G401.6 (cell line): ENCODE measurements around the gene NR5A2.

ENCODE experiments used
- FAIRE-seq: peaks from 2 replicates; lab custom pipeline; 2012; peaks lifted over from hg19 to GRCh38; lab: Jason Lieb, UNC

Gene NR5A2

GRCh38 chr1:200206340-200206739 is 178.8 kb downstream of the NR5A2 start:
- no peak for FAIRE-seq

GRCh38 chr1:200206761-200207160 is 179.3 kb downstream of the NR5A2 start:
- no peak for FAIRE-seq

GRCh38 chr1:200207711-200208126 is 180.2 kb downstream of the NR5A2 start:
- no peak for FAIRE-seq

- no peak for FAIRE-seq
These were observed 183.6 kb downstream of the NR5A2 start for GRCh38 chr1:200211157-200211556.

DNA sequence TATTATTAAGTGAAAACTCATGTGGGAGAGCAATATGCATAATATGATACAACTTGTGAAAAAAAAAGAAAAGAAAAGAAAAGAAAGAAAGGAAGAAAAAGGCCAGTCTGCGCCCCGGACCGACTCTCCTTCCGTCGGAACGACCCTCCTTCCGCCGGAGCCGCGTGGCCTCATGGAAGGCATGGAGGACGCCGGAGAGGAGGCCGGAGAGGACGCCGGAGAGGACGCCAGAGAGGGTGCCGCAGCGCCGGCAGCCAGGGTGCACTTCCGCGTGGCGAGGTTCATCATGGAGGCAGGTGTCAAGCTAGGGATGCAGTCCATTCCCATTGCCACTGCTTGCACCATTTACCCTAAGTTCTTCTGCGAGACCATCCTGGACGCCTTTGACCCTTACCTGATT is 185.9 kb downstream of the NR5A2 start:
- no peak for FAIRE-seq

- FAIRE-seq = no peak
These were observed 186.4 kb downstream of the NR5A2 start for GRCh38 chr1:200213921-200214320.

DNA sequence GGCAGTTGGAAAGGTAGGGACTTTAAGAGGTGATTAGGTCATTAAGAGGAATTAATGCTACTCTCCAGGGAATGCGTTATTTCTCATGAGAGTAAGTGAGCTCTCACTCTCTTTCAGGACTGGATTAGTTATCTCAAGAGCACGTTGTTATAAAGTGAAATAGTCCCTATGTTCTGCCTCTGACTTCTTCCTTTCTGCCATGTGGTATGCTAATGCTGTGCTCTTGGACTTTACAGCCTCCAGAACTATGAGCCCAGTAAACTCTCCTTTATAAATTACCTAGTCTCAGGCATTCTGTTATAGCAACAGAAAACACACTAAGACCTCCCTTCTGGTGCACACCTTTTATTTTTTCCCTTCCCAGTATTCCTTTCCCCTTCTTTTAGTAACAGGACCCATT is 187.8 kb downstream of the NR5A2 start:
- no peak for FAIRE-seq

DNA sequence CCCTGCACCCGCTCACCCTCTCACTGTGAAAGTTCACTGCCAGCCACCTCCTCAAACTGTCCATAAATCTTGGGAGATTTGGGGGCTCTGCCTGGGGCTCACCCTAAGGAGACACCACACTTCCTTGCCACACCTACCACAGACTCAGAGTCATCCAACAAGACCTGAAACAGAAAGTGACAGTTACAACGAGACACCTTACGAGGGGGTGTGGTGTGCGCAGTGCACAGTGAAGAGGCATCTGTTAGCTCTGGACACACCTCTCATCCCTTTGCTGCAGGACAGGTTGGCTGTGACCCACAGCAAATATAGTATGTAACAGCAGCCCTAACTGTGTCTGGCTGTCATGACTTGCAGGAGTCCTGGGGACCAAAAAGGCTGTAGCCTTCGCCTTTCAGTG is 190.2 kb downstream of the NR5A2 start:
- FAIRE-seq = no peak

GRCh38 chr1:200221614-200222282 is 194.2 kb downstream of the NR5A2 start:
- FAIRE-seq = no peak

DNA sequence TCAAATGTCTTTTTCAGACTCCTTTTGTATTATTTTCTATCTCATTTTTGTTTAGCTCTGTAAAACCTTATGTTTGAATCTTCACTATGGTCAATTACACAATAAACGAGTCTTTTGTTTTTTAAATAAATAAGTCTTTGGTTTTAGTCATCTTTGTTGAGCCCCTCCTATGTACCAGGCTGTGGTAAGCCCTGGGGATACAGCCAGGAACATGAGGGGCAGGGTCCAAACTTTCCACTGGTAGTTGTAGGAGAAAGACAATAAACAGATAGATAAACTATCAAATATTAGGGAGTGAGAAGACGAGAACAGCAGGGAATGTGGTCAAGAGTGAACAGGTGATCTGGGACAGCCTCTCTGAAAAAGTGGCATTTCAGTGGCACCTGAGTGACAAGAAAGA is 195.7 kb downstream of the NR5A2 start:
- FAIRE-seq = no peak

- FAIRE-seq = no peak
These were observed 196.1 kb downstream of the NR5A2 start for GRCh38 chr1:200223613-200224012.

DNA sequence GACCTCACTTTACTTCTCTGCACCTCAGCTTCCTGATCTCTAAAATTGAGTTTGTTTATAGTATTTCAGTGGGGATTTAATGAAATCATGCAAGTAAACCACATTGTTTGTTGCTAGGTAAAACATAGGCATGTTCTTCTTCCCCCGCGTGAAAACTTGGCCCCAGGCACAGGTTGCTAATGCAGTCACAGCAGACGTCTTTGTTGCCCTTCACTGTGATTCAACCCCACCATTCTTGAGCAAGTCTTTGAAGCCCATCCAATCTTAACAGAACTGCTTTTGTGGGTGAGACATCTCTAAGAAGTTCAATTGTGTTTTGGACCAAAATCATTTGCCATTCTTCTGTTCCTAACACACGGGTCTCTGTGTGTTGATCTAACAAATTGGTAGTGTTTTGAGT is 196.8 kb downstream of the NR5A2 start:
- no peak for FAIRE-seq

DNA sequence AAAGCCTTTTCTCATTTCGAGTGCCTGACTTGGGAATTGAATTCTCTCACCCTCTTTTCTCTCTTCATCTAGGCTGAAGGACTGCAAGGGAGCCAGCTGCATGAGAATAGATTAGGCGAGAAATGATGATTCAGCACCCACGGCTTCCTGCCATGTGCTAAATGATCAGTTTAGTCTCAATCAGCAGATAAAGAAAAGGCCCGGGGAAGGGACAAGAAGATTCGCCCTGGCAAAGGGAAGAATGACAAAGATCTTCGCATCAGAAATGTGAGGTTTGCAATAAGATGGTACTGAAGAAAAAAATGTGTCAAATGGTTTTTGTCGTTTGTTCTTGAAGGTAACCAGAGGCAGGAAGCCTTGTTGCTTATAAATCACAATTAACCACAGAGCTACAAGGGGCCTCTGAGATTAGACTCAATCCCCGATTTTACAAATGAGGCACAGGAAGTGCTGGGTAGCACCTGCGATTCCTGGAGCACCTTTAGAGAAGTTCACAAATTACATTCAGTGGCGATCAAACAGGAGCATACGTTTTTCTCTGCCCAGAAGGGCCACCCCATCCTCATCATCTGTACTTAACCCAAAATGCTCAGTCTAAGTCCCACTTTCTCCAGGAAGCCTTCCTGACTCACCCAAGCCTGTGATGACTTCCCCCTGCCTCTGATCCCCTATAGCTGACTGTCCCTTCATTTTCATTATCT is 198.9 kb downstream of the NR5A2 start:
- no peak for FAIRE-seq

- FAIRE-seq = no peak
These were observed 199.4 kb downstream of the NR5A2 start for GRCh38 chr1:200226969-200227303.
